Gastrocnemius medialis (tissue), 4 donors: Measurements from ENCODE around the gene EXO1. TPM values are rescaled to one million over a fixed set of nuclear protein-coding genes. Genes with fewer than 3 reads are reported as not detected.

ENCODE experiments used
- ATAC-seq, 2 donors: fragments of 150-250 bp; one replicate each; pipeline ENCODE4 v1.9.1; 2016
- DNase-seq, 2 donors: peaks; one replicate each; pipeline ENCODE4 v3.0.0-alpha.2; 2019
- H3K27ac ChIP-seq, 4 donors: fragments of 200-600 bp; sonication (generic); 1 replicate in 1 of 4; 2 replicates in 3 of 4; pipeline ENCODE4 v1.5.1; 2016 to 2018; ENCODE audit warnings: mild to moderate bottlenecking in 2 of 4, moderate library complexity in 1 of 4
- H3K27me3 ChIP-seq, 3 donors: fragments of 200-600 bp; sonication (generic) in 2 of 3; 1 replicate in 1 of 3; 2 replicates in 2 of 3; pipeline versions ENCODE4 v1.5.1 to v1.6.0; 2016 to 2019; ENCODE audit warnings: mild to moderate bottlenecking in 1 of 3, moderate library complexity in 1 of 3
- H3K36me3 ChIP-seq, 2 donors: fragments of 200-600 bp; sonication (generic) in 1 of 2; one replicate each; pipeline ENCODE4 v1.5.1; 2017 to 2018
- H3K4me1 ChIP-seq, 2 donors: fragments of 200-600 bp; sonication (generic) in 1 of 2; one replicate each; pipeline ENCODE4 v1.5.1; 2016 to 2017; ENCODE audit warnings: mild to moderate bottlenecking in 2 of 2
- H3K4me3 ChIP-seq, 4 donors: fragments of 200-600 bp; sonication (generic) in 3 of 4; 1 replicate in 1 of 4; 2 replicates in 3 of 4; pipeline ENCODE4 v1.5.1; 2016 to 2019; ENCODE audit warnings: mild to moderate bottlenecking in 2 of 4
- H3K9me3 ChIP-seq, 3 donors: fragments of 200-600 bp; sonication (generic) in 2 of 3; 1 replicate in 1 of 3; 2 replicates in 2 of 3; pipeline ENCODE4 v1.5.1; 2016 to 2019
- POLR2A ChIP-seq, 2 donors: fragments of 450-650 bp; IDR thresholded peaks; one replicate each; pipeline ENCODE4 v1.6.1; 2017; ENCODE audit warnings: antibody characterized with exemption in 2 of 2, mild to moderate bottlenecking in 2 of 2, moderate library complexity in 2 of 2
- in situ Hi-C, 4 donors: fragments of 200-750 bp; cut with MboI; loops; one replicate each; pipeline versions ENCODE4 v1.15.0 to v1.8.0; 2017; ENCODE audit warnings: low sequenced_read_pairs in 4 of 4
- intact Hi-C: fragments of 100-400 bp; cut with DNase I; formaldehyde crosslinking; loops from one replicate; pipeline ENCODE4 v1.15.1; 2023; ENCODE audit warnings: low total_unique reads
- total RNA-seq, 4 donors: library from RNA; depleted of rRNA; stranded (reverse); fragments of >200 nt; gene quantifications; one replicate each; pipeline versions ENCODE4 v1.1.0 to v1.2.3, GENCODE V29; 2016
- TF ChIP-seq, protein P1 (sequence below), 5 experiments: fragments of 450-650 bp in 3 of 5; fragments of 200-600 bp in 2 of 5; sonication (generic) in 2 of 5; IDR thresholded peaks in 4 of 5; conservative IDR thresholded peaks in 1 of 5; 1 replicate in 4 of 5; 2 replicates in 1 of 5; pipeline ENCODE4 v1.5.1; 2016 to 2019; ENCODE audit warnings: antibody characterized with exemption in 5 of 5, mild to moderate bottlenecking in 3 of 5, moderate library complexity in 3 of 5

EXO1 gene
- total RNA-seq, 4 donors from 2014 or later = 0.20 TPM; not detected in 2

- Histone ChIP-seq H3K27me3 (no peaks in the 10 kb centered on the region), H3K27ac (no peak overlapping the region), H3K9me3 (no peaks in the 10 kb centered on the region), H3K4me1 (no peaks in the 10 kb centered on the region), H3K36me3 (no peaks in the 10 kb centered on the region), H3K4me3 (no peak overlapping the region)
- TF ChIP-seq POLR2A (IDR thresholded peaks at IDR 0.05) = no peak
- TF ChIP-seq, protein P1, sequence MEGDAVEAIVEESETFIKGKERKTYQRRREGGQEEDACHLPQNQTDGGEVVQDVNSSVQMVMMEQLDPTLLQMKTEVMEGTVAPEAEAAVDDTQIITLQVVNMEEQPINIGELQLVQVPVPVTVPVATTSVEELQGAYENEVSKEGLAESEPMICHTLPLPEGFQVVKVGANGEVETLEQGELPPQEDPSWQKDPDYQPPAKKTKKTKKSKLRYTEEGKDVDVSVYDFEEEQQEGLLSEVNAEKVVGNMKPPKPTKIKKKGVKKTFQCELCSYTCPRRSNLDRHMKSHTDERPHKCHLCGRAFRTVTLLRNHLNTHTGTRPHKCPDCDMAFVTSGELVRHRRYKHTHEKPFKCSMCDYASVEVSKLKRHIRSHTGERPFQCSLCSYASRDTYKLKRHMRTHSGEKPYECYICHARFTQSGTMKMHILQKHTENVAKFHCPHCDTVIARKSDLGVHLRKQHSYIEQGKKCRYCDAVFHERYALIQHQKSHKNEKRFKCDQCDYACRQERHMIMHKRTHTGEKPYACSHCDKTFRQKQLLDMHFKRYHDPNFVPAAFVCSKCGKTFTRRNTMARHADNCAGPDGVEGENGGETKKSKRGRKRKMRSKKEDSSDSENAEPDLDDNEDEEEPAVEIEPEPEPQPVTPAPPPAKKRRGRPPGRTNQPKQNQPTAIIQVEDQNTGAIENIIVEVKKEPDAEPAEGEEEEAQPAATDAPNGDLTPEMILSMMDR (IDR thresholded peaks at IDR 0.05 in 4 of 5, conservative IDR thresholded peaks at IDR 0.05 in 1 of 5) = no peak
- no peak for ATAC-seq
- intact Hi-C loops = no loop called here
- DNase-seq = no peak
- in situ Hi-C loops = loop anchor here (25.0 kb wide), 3 partner anchors 203 to 303 kb away; partner anchors contain the start of genes CHML (in 2 of the 4), OPN3 (in 2 of the 4) and KMO (in 1 of the 4)
Observed at GRCh38 chr1:241840164-241840563, 7.8 kb upstream of the EXO1 start.

- in situ Hi-C loops = loop anchor here (25.0 kb wide), 3 partner anchors 204 to 304 kb away; partner anchors contain the start of genes CHML (in 2 of the 4), OPN3 (in 2 of the 4) and KMO (in 1 of the 4)
- ATAC-seq = no peak
- no peak overlapping the region for H3K27ac ChIP-seq
- H3K9me3 ChIP-seq = no peaks in the 10 kb centered on the region
- no peaks in the 10 kb centered on the region for H3K36me3 ChIP-seq
- no peaks in the 10 kb centered on the region for H3K27me3 ChIP-seq
- TF ChIP-seq, protein P1 (IDR thresholded peaks at IDR 0.05 in 4 of 5, conservative IDR thresholded peaks at IDR 0.05 in 1 of 5) = no peak
- no peak for TF ChIP-seq POLR2A (IDR thresholded peaks at IDR 0.05)
- no peak overlapping the region for H3K4me3 ChIP-seq
- H3K4me1 ChIP-seq = no peaks in the 10 kb centered on the region
- no peak for DNase-seq
- intact Hi-C loops = no loop called here
Observed at GRCh38 chr1:241841691-241842090, 6.3 kb upstream of the EXO1 start.

DNA sequence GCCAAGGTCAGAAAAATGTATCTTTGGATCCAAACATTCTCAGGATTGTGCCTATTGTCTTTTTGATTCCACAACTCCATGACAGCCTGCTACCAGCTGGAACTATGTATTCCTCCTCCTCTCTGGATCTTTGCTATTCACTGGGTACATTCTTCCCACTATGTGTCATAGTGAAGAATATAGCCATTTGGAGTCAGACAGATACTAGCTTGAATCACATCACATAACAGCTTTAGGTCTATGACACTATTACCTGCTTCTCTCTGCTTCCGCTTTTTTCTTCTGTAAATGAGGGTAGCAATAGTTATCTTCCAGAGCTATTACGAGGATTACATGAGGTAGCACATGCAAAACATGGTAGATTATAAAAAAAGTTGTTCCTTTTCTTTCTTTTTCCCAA lies 5.4 kb upstream of the EXO1 start:
- no peak overlapping the region for H3K27ac ChIP-seq
- intact Hi-C loops (no loop called here), in situ Hi-C loops (loop anchor here (25.0 kb wide), 3 partner anchors 205 to 305 kb away; partner anchors contain the start of genes CHML (in 2 of the 4), OPN3 (in 2 of the 4) and KMO (in 1 of the 4))

GRCh38 chr1:241844593-241844992 lies 3.4 kb upstream of the EXO1 start:
- Histone ChIP-seq H3K9me3 (no peaks in the 10 kb centered on the region), H3K36me3 (no peaks in the 10 kb centered on the region), H3K27ac (no peak overlapping the region), H3K4me3 (no peak overlapping the region), H3K27me3 (no peaks in the 10 kb centered on the region), H3K4me1 (peaks cover 5 to 14% of the 10 kb centered on the region in 2 donors)
- no peak for DNase-seq
- in situ Hi-C loops = loop anchor here (25.0 kb wide), 3 partner anchors 207 to 307 kb away; partner anchors contain the start of genes CHML (in 2 of the 4), OPN3 (in 2 of the 4) and KMO (in 1 of the 4)
- TF ChIP-seq, protein P1 (IDR thresholded peaks at IDR 0.05 in 4 of 5, conservative IDR thresholded peaks at IDR 0.05 in 1 of 5) = no peak
- no peak for TF ChIP-seq POLR2A (IDR thresholded peaks at IDR 0.05)
- ATAC-seq = no peak
- intact Hi-C loops = no loop called here

More for the DNA sequence above, 5.4 kb upstream of the EXO1 start:
- no peaks in the 10 kb centered on the region for H3K27me3 ChIP-seq
- peaks cover 0 to 6% of the 10 kb centered on the region in 2 donors for H3K4me1 ChIP-seq
- H3K9me3 ChIP-seq = no peaks in the 10 kb centered on the region
- DNase-seq (no peak), ATAC-seq (peak in 1 of 2 donors; percentile 70)
- no peaks in the 10 kb centered on the region for H3K36me3 ChIP-seq
- TF ChIP-seq, protein P1 (IDR thresholded peaks at IDR 0.05 in 4 of 5, conservative IDR thresholded peaks at IDR 0.05 in 1 of 5) = no peak
- TF ChIP-seq POLR2A (IDR thresholded peaks at IDR 0.05) = no peak
- no peak overlapping the region for H3K4me3 ChIP-seq
